Spleen (tissue), 7 donors: ENCODE measurements around the gene HLF.

Experiments used
- POLR2A ChIP-seq, 3 donors: fragments of 450-650 bp; IDR thresholded peaks; one replicate each; pipeline ENCODE4 v1.5.1; 2017; ENCODE audit warnings: antibody characterized with exemption in 3 of 3, mild to moderate bottlenecking in 1 of 3
- POLR2AphosphoS5 ChIP-seq, 3 donors: sonication (generic); formaldehyde crosslinking; IDR thresholded peaks; one replicate each; pipeline ENCODE4 v1.5.1; 2017; ENCODE audit warnings: antibody characterized with exemption in 3 of 3
- TF ChIP-seq, protein P1 (sequence below), 11 experiments: fragments of 200-600 bp in 7 of 11; fragments of 450-650 bp in 4 of 11; sonication (generic) in 4 of 11; IDR thresholded peaks in 8 of 11; conservative IDR thresholded peaks in 3 of 11; 1 replicate in 7 of 11; 2 replicates in 4 of 11; pipeline versions ENCODE4 v1.4.0 to v1.8.0; 2016 to 2021; ENCODE audit warnings: antibody characterized with exemption in 11 of 11, inconsistent platforms in 4 of 11, mild to moderate bottlenecking in 1 of 11
- donor health status: DM: no; HTN: no; CAD: no; lungs with moderate emphysema.
- donor health status: DM: no; HTN: no; CAD: no.
- donor health status: DM: no; HTN: no; CAD: no.

DNA sequence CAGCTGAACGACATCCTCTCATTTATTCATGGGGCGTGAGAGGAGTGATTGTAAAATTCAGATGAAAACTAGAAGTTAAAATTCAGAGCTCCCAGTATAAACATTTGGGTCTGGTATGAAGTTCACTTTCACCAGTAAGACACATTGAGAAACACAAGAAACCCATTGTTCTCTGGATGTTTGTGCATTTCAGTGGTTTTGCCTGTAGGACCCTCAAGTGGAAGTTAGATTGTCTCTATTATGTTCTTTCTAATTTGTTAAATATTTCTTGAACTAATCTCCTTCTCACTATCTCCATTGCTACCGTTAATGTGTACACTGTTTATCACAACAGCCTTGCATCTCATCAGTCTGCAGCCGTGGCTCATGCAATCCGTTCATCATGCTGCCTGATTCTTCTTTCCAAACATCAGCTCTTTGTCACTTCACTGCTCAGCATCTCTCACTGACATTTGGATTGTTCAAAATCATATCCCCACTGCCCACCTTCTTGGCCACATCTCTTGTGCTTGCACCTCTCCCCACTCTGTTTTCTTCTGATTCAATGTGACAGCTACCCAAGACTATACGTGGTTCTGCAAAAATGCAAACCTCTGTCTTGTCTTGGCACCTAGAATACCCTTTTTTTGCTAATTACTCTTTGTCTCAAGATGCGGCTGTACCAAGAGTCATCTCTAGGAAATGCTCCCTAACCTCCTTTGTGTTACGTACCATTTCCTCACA, 49.5 kb downstream of the HLF start:
- TF ChIP-seq, protein P1, sequence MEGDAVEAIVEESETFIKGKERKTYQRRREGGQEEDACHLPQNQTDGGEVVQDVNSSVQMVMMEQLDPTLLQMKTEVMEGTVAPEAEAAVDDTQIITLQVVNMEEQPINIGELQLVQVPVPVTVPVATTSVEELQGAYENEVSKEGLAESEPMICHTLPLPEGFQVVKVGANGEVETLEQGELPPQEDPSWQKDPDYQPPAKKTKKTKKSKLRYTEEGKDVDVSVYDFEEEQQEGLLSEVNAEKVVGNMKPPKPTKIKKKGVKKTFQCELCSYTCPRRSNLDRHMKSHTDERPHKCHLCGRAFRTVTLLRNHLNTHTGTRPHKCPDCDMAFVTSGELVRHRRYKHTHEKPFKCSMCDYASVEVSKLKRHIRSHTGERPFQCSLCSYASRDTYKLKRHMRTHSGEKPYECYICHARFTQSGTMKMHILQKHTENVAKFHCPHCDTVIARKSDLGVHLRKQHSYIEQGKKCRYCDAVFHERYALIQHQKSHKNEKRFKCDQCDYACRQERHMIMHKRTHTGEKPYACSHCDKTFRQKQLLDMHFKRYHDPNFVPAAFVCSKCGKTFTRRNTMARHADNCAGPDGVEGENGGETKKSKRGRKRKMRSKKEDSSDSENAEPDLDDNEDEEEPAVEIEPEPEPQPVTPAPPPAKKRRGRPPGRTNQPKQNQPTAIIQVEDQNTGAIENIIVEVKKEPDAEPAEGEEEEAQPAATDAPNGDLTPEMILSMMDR (IDR thresholded peaks at IDR 0.05 in 8 of 11, conservative IDR thresholded peaks at IDR 0.05 in 3 of 11), result no peak
- TF ChIP-seq POLR2A (IDR thresholded peaks at IDR 0.05) (no peak), POLR2AphosphoS5 (IDR thresholded peaks at IDR 0.05) (no peak)
